ENCODE results near the gene PRRC2B.

DNA sequence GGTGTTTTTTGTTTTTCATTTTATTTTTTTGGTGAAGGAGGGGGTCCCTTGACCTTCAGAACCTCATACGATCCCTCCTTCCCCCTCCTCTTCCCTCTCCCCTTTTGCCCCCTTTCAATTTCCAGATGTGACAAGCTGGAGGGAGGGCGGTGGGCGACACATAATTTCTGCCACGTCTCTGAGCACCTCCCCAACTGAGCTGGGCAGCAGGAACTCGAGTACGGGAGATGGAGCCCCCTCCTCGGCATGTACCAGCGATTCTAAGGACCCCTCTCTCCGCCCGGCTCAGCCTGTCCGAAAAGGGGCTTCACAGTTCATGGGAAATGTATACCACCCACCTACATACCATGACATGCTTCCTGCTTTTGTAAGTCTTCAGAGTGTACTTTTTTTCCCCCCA lies 52.4 kb downstream of the PRRC2B start:
- TF ChIP-seq, protein P1, sequence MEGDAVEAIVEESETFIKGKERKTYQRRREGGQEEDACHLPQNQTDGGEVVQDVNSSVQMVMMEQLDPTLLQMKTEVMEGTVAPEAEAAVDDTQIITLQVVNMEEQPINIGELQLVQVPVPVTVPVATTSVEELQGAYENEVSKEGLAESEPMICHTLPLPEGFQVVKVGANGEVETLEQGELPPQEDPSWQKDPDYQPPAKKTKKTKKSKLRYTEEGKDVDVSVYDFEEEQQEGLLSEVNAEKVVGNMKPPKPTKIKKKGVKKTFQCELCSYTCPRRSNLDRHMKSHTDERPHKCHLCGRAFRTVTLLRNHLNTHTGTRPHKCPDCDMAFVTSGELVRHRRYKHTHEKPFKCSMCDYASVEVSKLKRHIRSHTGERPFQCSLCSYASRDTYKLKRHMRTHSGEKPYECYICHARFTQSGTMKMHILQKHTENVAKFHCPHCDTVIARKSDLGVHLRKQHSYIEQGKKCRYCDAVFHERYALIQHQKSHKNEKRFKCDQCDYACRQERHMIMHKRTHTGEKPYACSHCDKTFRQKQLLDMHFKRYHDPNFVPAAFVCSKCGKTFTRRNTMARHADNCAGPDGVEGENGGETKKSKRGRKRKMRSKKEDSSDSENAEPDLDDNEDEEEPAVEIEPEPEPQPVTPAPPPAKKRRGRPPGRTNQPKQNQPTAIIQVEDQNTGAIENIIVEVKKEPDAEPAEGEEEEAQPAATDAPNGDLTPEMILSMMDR (IDR thresholded peaks at IDR 0.05 in 8 of 11, conservative IDR thresholded peaks at IDR 0.05 in 3 of 11) = no peak
- TF ChIP-seq POLR2A (IDR thresholded peaks at IDR 0.05) (no peak), POLR2AphosphoS5 (IDR thresholded peaks at IDR 0.05) (no peak)

All from spleen (tissue), 7 donors.